Pancreas (tissue), 10 donors: ENCODE results near the gene ERBB4. TPM values are rescaled to one million over a fixed set of nuclear protein-coding genes. Genes with fewer than 3 reads are reported as not detected.

Source experiments
- ATAC-seq, 4 donors: fragments of 200-7000 bp; cut with Tn5 transposase; one replicate each; pipeline versions ENCODE4 v1.8.0 to v1.9.1; 2020; ENCODE audit warnings: mild to moderate bottlenecking in 4 of 4, moderate library complexity in 4 of 4
- DNase-seq, 6 donors: peaks; one replicate each; pipeline ENCODE4 v3.0.0-alpha.2; 2020
- FAIRE-seq: peaks from 2 replicates; lab custom pipeline; 2012; peaks lifted over from hg19 to GRCh38; lab: Jason Lieb, UNC
- H3K27ac ChIP-seq, 4 donors: fragments of 200-600 bp; sonication (generic); 1 replicate in 3 of 4; 2 replicates in 1 of 4; pipeline versions ENCODE4 v1.5.0 to v1.8.0; 2020
- H3K27me3 ChIP-seq, 4 donors: fragments of 200-600 bp; one replicate each; pipeline ENCODE4 v1.8.0; 2021
- H3K36me3 ChIP-seq, 3 donors: fragments of 200-600 bp; sonication (generic) in 1 of 3; one replicate each; pipeline versions ENCODE4 v1.5.0 to v1.8.0; 2020 to 2021
- H3K4me1 ChIP-seq, 3 donors: fragments of 200-600 bp; one replicate each; pipeline ENCODE4 v1.8.0; 2021
- H3K4me3 ChIP-seq, 4 donors: fragments of 200-600 bp; sonication (generic) in 2 of 4; one replicate each; pipeline versions ENCODE4 v1.5.0 to v1.8.0; 2020 to 2021
- H3K9me3 ChIP-seq, 4 donors: fragments of 200-600 bp; one replicate each; pipeline ENCODE4 v1.8.0; 2021
- WGBS, 2 donors: extraction: QIAGEN DNeasy Blood & Tissue Kit; methylation state at CpG; one replicate each; pipeline ENCODE4 v1.1.7; 2013; 5-methylcytosine and 5-hydroxymethylcytosine counted together
- intact Hi-C, 3 donors: fragments of 100-400 bp; cut with DNase I; formaldehyde crosslinking; loops; one replicate each; pipeline versions ENCODE4 v1.11.1 to v1.14.2; 2022
- polyA plus RNA-seq, 2 donors: library from polyadenylated mRNA; stranded (reverse); fragments of 200-250 nt; gene quantifications; one replicate each; pipeline ENCODE4 v1.2.3, GENCODE V29; 2013
- total RNA-seq, 6 donors: library from RNA; stranded (reverse); fragmentation: NEBNext Ultra II Directional in 4 of 6; extraction: Animal tissue kit (Norgen Biotek cat#: 25700) in 4 of 6; gene quantifications; one replicate each; pipeline versions ENCODE4 v1.2.1 to v1.2.4, GENCODE V29; 2021 to 2023
- TF ChIP-seq, protein P1 (sequence below), 4 donors: fragments of 200-600 bp; sonication (generic) in 3 of 4; IDR thresholded peaks; one replicate each; pipeline versions ENCODE4 v1.5.0 to v1.8.0; 2021; ENCODE audit warnings: antibody characterized with exemption in 4 of 4
- donor health status: healthy with polysubstance abuse.
- donor health status: DM: no; HTN: no; CAD: no; lungs with moderate emphysema.
- donor health status: DM: no; HTN: no; CAD: no.
- donor health status: control.
- donor health status: control.
- donor health status: Bipolar disorder and iron deficiency.
- donor health status: DM: yes; HTN: yes; CAD: no.
- donor health status: DM: no; HTN: no; CAD: no.
- donor health status: DM: no; HTN: no; CAD: no.
- donor health status: DM: yes; HTN: yes; CAD: no.

The ERBB4 gene
- total and polyA plus RNA-seq, 8 donors, result 0.30 to 5.0 (median 3.3) TPM

DNA sequence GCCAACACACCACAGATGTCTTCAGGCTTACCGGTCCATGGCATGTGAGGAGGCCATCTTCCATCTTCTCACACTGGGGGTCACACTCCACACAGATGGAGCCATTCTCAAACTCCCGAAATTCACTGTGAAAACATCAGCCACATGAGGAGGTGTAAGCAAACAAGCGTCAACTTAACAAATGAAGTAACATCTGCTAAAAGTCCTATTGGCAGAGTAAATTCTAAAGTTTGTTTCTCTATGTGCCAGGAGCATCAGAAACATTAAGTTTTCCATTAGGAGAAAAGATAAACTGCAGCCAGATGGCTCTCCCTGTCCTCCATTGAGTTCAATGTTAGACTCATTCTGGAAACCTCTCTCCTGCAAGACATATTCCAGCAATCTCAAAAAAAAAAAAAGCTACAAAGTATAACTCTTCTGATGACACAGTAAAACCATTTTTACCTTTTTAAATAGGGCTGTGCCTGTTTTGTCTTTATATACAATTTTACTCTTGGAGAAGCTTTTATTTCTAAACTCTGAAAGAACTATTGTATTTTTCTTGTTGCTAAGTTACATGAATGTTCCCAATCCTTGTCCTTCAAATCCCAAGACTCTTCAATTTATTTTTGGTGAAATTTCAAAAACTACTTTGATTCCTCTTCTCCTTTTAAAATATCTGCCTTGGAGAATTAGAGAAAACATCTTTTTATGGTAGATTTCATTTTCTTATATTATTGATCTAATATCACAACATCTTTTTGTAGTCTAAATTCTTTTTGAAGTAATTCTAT lies 865.3 kb downstream of the ERBB4 start:
- no peaks in the 10 kb centered on the region for H3K36me3 ChIP-seq
- H3K9me3 ChIP-seq, result no peaks in the 10 kb centered on the region
- no peak for DNase-seq
- no peaks in the 10 kb centered on the region for H3K4me1 ChIP-seq
- no peak for FAIRE-seq
- no peak overlapping the region for H3K4me3 ChIP-seq
- no peak for ATAC-seq
- no peak overlapping the region for H3K27ac ChIP-seq
- whole genome bisulfite sequencing, 2 donors, result 75 to 82% methylated on average over 3 of the region's 3 CpGs
- no peaks in the 10 kb centered on the region for H3K27me3 ChIP-seq
- intact Hi-C loops, result no loop called here
- TF ChIP-seq, protein P1, sequence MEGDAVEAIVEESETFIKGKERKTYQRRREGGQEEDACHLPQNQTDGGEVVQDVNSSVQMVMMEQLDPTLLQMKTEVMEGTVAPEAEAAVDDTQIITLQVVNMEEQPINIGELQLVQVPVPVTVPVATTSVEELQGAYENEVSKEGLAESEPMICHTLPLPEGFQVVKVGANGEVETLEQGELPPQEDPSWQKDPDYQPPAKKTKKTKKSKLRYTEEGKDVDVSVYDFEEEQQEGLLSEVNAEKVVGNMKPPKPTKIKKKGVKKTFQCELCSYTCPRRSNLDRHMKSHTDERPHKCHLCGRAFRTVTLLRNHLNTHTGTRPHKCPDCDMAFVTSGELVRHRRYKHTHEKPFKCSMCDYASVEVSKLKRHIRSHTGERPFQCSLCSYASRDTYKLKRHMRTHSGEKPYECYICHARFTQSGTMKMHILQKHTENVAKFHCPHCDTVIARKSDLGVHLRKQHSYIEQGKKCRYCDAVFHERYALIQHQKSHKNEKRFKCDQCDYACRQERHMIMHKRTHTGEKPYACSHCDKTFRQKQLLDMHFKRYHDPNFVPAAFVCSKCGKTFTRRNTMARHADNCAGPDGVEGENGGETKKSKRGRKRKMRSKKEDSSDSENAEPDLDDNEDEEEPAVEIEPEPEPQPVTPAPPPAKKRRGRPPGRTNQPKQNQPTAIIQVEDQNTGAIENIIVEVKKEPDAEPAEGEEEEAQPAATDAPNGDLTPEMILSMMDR (IDR thresholded peaks at IDR 0.05), result no peak

DNA sequence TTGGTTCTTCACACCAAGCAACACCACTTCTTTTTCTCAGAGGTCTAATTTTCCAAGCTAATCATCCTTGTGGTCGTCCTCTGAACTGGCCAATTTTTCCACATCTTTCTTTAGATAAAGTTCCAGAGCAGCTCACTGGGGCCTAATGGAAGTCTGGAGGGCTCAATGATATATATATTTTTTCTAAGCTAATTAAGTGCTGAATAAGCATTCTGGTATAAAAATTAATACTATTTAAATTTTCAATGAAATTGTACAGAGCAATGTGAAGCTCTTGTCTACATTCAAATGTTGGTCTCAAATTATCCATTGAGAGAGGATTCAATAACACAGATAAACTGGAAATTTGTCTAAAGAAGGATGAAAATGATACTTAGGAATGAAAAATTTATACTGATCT lies 866.6 kb downstream of the ERBB4 start:
- no peaks in the 10 kb centered on the region for H3K27me3 ChIP-seq
- no peaks in the 10 kb centered on the region for H3K4me1 ChIP-seq
- WGBS, 2 donors, result 60 to 71% methylated on average over 1 of the region's 1 CpG
- DNase-seq, result no peak
- intact Hi-C loops, result no loop called here
- no peak for ATAC-seq
- no peak overlapping the region for H3K4me3 ChIP-seq
- TF ChIP-seq, protein P1 (IDR thresholded peaks at IDR 0.05), result no peak
- no peak for FAIRE-seq
- H3K9me3 ChIP-seq, result no peaks in the 10 kb centered on the region
- H3K27ac ChIP-seq, result no peak overlapping the region
- H3K36me3 ChIP-seq, result no peaks in the 10 kb centered on the region

- Histone ChIP-seq H3K27me3 (no peaks in the 10 kb centered on the region), H3K9me3 (no peaks in the 10 kb centered on the region), H3K4me1 (no peaks in the 10 kb centered on the region), H3K27ac (no peak overlapping the region), H3K36me3 (no peaks in the 10 kb centered on the region), H3K4me3 (no peak overlapping the region)
- no peak for ATAC-seq
- intact Hi-C loops, result no loop called here
- no peak for FAIRE-seq
- TF ChIP-seq, protein P1 (IDR thresholded peaks at IDR 0.05), result no peak
- DNase-seq, result no peak
- 58 to 61% methylated on average over 2 of the region's 2 CpGs for WGBS, 2 donors
These were observed 873.3 kb downstream of the ERBB4 start for GRCh38 chr2:211665299-211665698.

DNA sequence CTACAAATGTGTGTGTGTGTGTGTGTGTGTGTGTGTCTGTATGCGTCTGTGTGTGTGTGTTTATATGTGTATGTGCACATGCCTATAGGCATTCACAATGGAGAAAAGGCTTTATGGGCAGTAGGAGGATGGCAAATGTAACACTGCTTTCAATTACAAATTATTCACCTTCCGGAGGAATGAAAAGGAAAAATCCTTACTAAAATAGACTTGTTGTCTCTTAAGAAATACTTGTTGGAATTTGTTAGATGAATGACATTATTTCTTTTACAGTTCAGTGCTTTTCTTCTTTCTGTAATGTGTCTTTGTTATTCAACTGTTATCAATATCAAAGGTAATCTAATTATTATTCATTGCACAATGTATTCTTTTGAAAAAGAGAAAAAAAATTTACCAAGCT lies 874.3 kb downstream of the ERBB4 start:
- intact Hi-C loops, result no loop called here
- H3K36me3 ChIP-seq, result no peaks in the 10 kb centered on the region
- TF ChIP-seq, protein P1 (IDR thresholded peaks at IDR 0.05), result no peak
- no peaks in the 10 kb centered on the region for H3K4me1 ChIP-seq
- no peak overlapping the region for H3K27ac ChIP-seq
- no peaks in the 10 kb centered on the region for H3K27me3 ChIP-seq
- no peaks in the 10 kb centered on the region for H3K9me3 ChIP-seq
- 77 to 88% methylated on average over 2 of the region's 2 CpGs for WGBS, 2 donors
- FAIRE-seq (no peak), DNase-seq (no peak), ATAC-seq (no peak)
- H3K4me3 ChIP-seq, result no peak overlapping the region

DNA sequence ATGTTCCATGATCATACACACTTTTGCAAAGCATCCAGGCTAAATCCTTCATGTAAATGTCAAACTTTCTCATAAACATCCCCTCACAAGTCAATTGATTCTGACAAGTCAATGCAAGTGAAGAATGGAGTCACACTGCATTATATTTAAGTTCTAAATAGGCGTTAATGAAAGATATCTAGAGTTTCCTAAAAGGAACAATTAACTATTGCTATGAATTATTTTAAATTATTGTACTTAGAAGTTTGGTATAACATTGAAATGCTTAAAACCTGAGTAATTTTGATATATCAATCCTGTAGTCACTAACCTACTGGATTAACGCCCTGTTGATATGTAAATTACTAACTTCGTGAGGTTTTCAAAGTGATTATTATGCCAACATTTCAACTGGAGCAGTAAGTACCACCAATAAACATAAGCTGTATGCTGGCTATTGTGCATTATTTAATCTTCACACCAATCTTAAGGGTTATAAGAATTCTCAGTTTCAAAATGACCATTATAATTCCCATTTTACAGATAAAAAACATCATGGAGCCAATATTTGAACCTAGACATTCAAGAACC lies 884.3 kb downstream of the ERBB4 start:
- H3K9me3 ChIP-seq, result no peaks in the 10 kb centered on the region
- FAIRE-seq (no peak), ATAC-seq (no peak), DNase-seq (no peak)
- no peak overlapping the region for H3K27ac ChIP-seq
- TF ChIP-seq, protein P1 (IDR thresholded peaks at IDR 0.05), result no peak
- H3K4me1 ChIP-seq, result no peaks in the 10 kb centered on the region
- no peak overlapping the region for H3K4me3 ChIP-seq
- intact Hi-C loops, result no loop called here
- H3K36me3 ChIP-seq, result no peaks in the 10 kb centered on the region
- 76 to 87% methylated on average over 3 of the region's 3 CpGs for WGBS, 2 donors
- H3K27me3 ChIP-seq, result no peaks in the 10 kb centered on the region
